ENCODE results near the gene MTRFR. TPM values are rescaled to one million over a fixed set of nuclear protein-coding genes. Genes with fewer than 3 reads are reported as not detected.

MTRFR gene
- polyA plus RNA-seq, 1 donor (not counting 4 experiments of a cell fraction or from before 2014, with no cell fraction given): 8.5 TPM

DNA sequence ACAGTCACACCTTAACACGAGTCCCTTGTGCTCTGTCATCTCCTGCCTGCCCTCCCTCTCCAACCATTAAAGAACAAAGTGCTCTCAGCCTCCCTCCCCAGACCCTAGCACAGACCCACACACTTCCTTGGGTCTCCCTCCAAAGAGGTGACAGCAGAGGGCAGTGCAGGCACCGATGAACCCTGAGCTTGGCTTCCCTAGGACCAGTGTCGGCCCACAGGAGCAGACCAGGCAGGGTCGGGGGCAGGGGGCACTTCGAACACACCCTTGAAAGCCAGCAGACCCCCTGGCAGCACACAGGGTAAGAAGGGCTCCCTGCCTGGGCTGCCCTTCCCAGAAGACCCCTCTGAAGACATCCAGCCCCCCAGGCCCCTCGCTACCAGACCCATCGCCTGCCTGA, 31.4 kb downstream of the MTRFR start:
- no peak overlapping the region for H3K9ac ChIP-seq (ENCODE audit: control insufficient read depth, extremely low read depth, insufficient read depth, low read length)
- dilution Hi-C loops (cut with MboI; ENCODE audit: extremely low pct_ligation_motif_present, low sequenced_read_pairs): no loop called here
- H3K79me2 ChIP-seq (ENCODE audit: control insufficient read depth, insufficient read depth, low read length): peaks cover 52% of the 10 kb centered on the region
- no peaks in the 10 kb centered on the region for H3K9me3 ChIP-seq (ENCODE audit: control insufficient read depth, low read depth, low read length)
- peaks cover 7% of the 10 kb centered on the region for H4K20me1 ChIP-seq (ENCODE audit: control insufficient read depth, extremely low read depth, insufficient read depth, low read length)
- H3K27me3 ChIP-seq (ENCODE audit: control insufficient read depth, extremely low read depth, insufficient read depth, low read length): no peaks in the 10 kb centered on the region
- no peak overlapping the region for H3K4me3 ChIP-seq (ENCODE audit: control insufficient read depth in 2 of 3, extremely low read depth in 1 of 3, insufficient read depth in 2 of 3, low read depth in 1 of 3, low read length in 3 of 3)
- H3K9me1 ChIP-seq (ENCODE audit: control insufficient read depth, extremely low read depth, insufficient read depth, low read length): no peaks in the 10 kb centered on the region
- H2AFZ ChIP-seq (ENCODE audit: control insufficient read depth, low read length): no peak overlapping the region
- TF ChIP-seq, protein P1, sequence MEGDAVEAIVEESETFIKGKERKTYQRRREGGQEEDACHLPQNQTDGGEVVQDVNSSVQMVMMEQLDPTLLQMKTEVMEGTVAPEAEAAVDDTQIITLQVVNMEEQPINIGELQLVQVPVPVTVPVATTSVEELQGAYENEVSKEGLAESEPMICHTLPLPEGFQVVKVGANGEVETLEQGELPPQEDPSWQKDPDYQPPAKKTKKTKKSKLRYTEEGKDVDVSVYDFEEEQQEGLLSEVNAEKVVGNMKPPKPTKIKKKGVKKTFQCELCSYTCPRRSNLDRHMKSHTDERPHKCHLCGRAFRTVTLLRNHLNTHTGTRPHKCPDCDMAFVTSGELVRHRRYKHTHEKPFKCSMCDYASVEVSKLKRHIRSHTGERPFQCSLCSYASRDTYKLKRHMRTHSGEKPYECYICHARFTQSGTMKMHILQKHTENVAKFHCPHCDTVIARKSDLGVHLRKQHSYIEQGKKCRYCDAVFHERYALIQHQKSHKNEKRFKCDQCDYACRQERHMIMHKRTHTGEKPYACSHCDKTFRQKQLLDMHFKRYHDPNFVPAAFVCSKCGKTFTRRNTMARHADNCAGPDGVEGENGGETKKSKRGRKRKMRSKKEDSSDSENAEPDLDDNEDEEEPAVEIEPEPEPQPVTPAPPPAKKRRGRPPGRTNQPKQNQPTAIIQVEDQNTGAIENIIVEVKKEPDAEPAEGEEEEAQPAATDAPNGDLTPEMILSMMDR (optimal IDR thresholded peaks at IDR 0.05 in 1 of 3, IDR thresholded peaks at IDR 0.05 in 1 of 3, conservative IDR thresholded peaks at IDR 0.05 in 1 of 3; ENCODE audit: extremely low read depth in 1 of 3, insufficient read depth in 2 of 3, low read length in 3 of 3): peak in 2 of 3 experiments; percentile 12 to 49
- no peak for TF ChIP-seq EZH2 (IDR thresholded peaks at IDR 0.05; ENCODE audit: low read length)
- H3K4me1 ChIP-seq (ENCODE audit: control insufficient read depth, extremely low read depth, insufficient read depth, low read length): peaks cover 10% of the 10 kb centered on the region
- DNase-seq (ENCODE audit: low read depth, low spot score): no peak
- FAIRE-seq: no peak
- H3K27ac ChIP-seq (ENCODE audit: control insufficient read depth, insufficient read depth, low read length): no peak overlapping the region
- no peak overlapping the region for H3K4me2 ChIP-seq (ENCODE audit: control insufficient read depth, extremely low read depth, insufficient read depth, low read depth, low read length)
- peaks cover 29 to 30% of the 10 kb centered on the region in 2 experiments for H3K36me3 ChIP-seq (ENCODE audit: control insufficient read depth in 2 of 2, extremely low read depth in 1 of 2, insufficient read depth in 2 of 2, low read length in 2 of 2)

- dilution Hi-C loops (cut with MboI; ENCODE audit: extremely low pct_ligation_motif_present, low sequenced_read_pairs): no loop called here
- Histone ChIP-seq H3K9me3 (ENCODE audit: control insufficient read depth, low read depth, low read length) (no peaks in the 10 kb centered on the region), H2AFZ (ENCODE audit: control insufficient read depth, low read length) (no peak overlapping the region), H3K9ac (ENCODE audit: control insufficient read depth, extremely low read depth, insufficient read depth, low read length) (no peak overlapping the region), H3K27me3 (ENCODE audit: control insufficient read depth, extremely low read depth, insufficient read depth, low read length) (no peaks in the 10 kb centered on the region), H3K9me1 (ENCODE audit: control insufficient read depth, extremely low read depth, insufficient read depth, low read length) (no peaks in the 10 kb centered on the region), H3K4me3 (ENCODE audit: control insufficient read depth in 2 of 3, extremely low read depth in 1 of 3, insufficient read depth in 2 of 3, low read depth in 1 of 3, low read length in 3 of 3) (no peak overlapping the region), H3K4me2 (ENCODE audit: control insufficient read depth, extremely low read depth, insufficient read depth, low read depth, low read length) (no peak overlapping the region), H3K79me2 (ENCODE audit: control insufficient read depth, insufficient read depth, low read length) (peaks cover 64% of the 10 kb centered on the region), H3K27ac (ENCODE audit: control insufficient read depth, insufficient read depth, low read length) (no peak overlapping the region), H4K20me1 (ENCODE audit: control insufficient read depth, extremely low read depth, insufficient read depth, low read length) (peaks cover 7% of the 10 kb centered on the region), H3K36me3 (ENCODE audit: control insufficient read depth in 2 of 2, extremely low read depth in 1 of 2, insufficient read depth in 2 of 2, low read length in 2 of 2) (peaks cover 24 to 29% of the 10 kb centered on the region in 2 experiments), H3K4me1 (ENCODE audit: control insufficient read depth, extremely low read depth, insufficient read depth, low read length) (peaks cover 7% of the 10 kb centered on the region)
- DNase-seq (ENCODE audit: low read depth, low spot score): no peak
- no peak for TF ChIP-seq EZH2 (IDR thresholded peaks at IDR 0.05; ENCODE audit: low read length)
- no peak for FAIRE-seq
These were observed 32.8 kb downstream of the MTRFR start for GRCh38 chr12:123265851-123266678.

All from keratinocyte (primary cell).